ENCODE measurements around the gene NKPD1.

DNA sequence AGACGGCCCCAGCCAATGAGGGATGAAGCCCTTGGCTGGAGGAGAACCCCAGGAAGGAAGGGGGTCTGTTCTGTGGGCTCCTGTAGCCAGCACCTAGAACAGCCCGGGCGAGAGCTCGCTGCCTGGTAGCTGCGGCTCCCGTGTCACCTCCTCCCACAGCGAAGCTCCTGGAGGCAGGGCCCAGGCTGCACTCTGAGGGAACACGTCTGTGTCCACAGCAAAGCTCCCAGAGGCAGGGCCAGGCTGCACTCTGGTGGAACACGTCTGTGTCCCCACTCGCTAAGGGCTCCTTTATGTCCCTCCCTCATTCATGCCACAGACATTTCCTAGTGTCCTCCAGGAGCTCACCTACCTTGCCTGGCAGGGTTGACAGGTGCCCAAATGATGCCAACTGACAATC lies 8.8 kb upstream of the NKPD1 start:
- TF ChIP-seq CTCF (IDR thresholded peaks at IDR 0.05) = no peak
- TF ChIP-seq EZH2 (IDR thresholded peaks at IDR 0.05; ENCODE audit: borderline replicate concordance, insufficient read depth, low read depth, low read length, poor library complexity, severe bottlenecking) = no peak

Measured in B cell (primary cell).